Panc1 (cell line): ENCODE results near the gene ITGA2. TPM values are rescaled to one million over a fixed set of nuclear protein-coding genes. Genes with fewer than 3 reads are reported as not detected.

Experiments
- ATAC-seq: fragments of 200-7000 bp; cut with Tn5 transposase; 2 replicates; pipeline ENCODE4 v1.9.1; 2020; ENCODE audit warnings: mild to moderate bottlenecking, moderate library complexity
- BruUV-seq: library from RNA; stranded (reverse); fragments of 400-500 nt; replicated peaks from 2 replicates; lab custom pipeline; 2021; lab: Mats Ljungman, UMichigan
- CTCF ChIA-PET: fragments of 300-600 bp; sonication (Branson Sonifier 250); formaldehyde crosslinking; loops from one replicate; lab custom pipeline; 2022; ENCODE audit warnings: antibody characterized with exemption; lab: Charles Lee
- POLR2A ChIA-PET: fragments of 300-600 bp; sonication (Branson Sonifier 250); formaldehyde crosslinking; loops from one replicate; lab custom pipeline; 2022; ENCODE audit warnings: antibody characterized with exemption; lab: Charles Lee
- DNase-seq: peaks from one replicate; pipeline ENCODE4 v3.0.0-alpha.2; 2010; ENCODE audit warnings: low read depth, low spot score
- H3K27ac ChIP-seq: 2 replicates; pipeline ENCODE4 v1.5.1; 2011; ENCODE audit warnings: mild to moderate bottlenecking, low read length, inconsistent platforms
- H3K27me3 ChIP-seq: fragments of 200-500 bp; sonication (Bioruptor generic); 2 replicates; pipeline ENCODE4 v1.6.0; 2014; ENCODE audit warnings: low read length, inconsistent platforms; ENCODE audit not compliant: control insufficient read depth, insufficient read depth
- H3K36me3 ChIP-seq: fragments of 200-500 bp; sonication (Bioruptor generic); 2 replicates; pipeline ENCODE4 v1.5.1; 2014; ENCODE audit warnings: inconsistent platforms, mild to moderate bottlenecking, low read length, moderate library complexity; ENCODE audit not compliant: control insufficient read depth, insufficient read depth
- H3K4me1 ChIP-seq: 2 replicates; pipeline ENCODE4 v1.5.1; 2011; ENCODE audit warnings: inconsistent platforms, mild to moderate bottlenecking, low read length, moderate library complexity; ENCODE audit not compliant: control insufficient read depth, insufficient read depth
- H3K4me3 ChIP-seq, 2 experiments: 2 replicates each; pipeline ENCODE4 v1.5.1; 2011 to 2012; ENCODE audit warnings: low read depth in 2 of 2, low read length in 2 of 2, mild to moderate bottlenecking in 2 of 2, inconsistent platforms in 1 of 2, moderate library complexity in 1 of 2
- H3K9me3 ChIP-seq: fragments of 200-500 bp; sonication (Bioruptor generic); 2 replicates; pipeline ENCODE4 v1.5.1; 2014; ENCODE audit warnings: low read depth, mild to moderate bottlenecking, inconsistent platforms, low read length, moderate library complexity; ENCODE audit not compliant: control insufficient read depth, insufficient read depth
- CTCF ChIP-seq: fragments of 450-650 bp; IDR thresholded peaks from 2 replicates; pipeline ENCODE4 v1.5.1; 2017; ENCODE audit warnings: mild to moderate bottlenecking
- POLR2AphosphoS5 ChIP-seq: IDR thresholded peaks from 2 replicates; pipeline ENCODE4 v1.6.1; 2012; ENCODE audit warnings: mild to moderate bottlenecking, low read depth, low read length, moderate library complexity
- REST ChIP-seq, 2 experiments: IDR thresholded peaks; 2 replicates each; pipeline ENCODE4 v1.6.1; 2011 to 2012; ENCODE audit warnings: low read depth in 2 of 2, control low read depth in 1 of 2, low read length in 1 of 2, mild to moderate bottlenecking in 1 of 2, moderate library complexity in 1 of 2; ENCODE audit not compliant: insufficient read depth in 1 of 2
- SIN3A ChIP-seq: IDR thresholded peaks from 2 replicates; pipeline ENCODE4 v1.6.1; 2012; ENCODE audit warnings: low read depth, mild to moderate bottlenecking, low read length, moderate library complexity, borderline replicate concordance; ENCODE audit not compliant: insufficient read depth
- TCF7L2 ChIP-seq: IDR thresholded peaks from 2 replicates; pipeline ENCODE4 v1.6.1; 2011; ENCODE audit warnings: mild to moderate bottlenecking, low read depth, low read length, inconsistent platforms
- in situ Hi-C: cut with HindIII; loops from 2 replicates; pipeline ENCODE4 v1.10.0; 2016; ENCODE audit warnings: low sequenced_read_pairs, low pct_unique_long_range_greater_than_20kb
- intact Hi-C: fragments of 100-400 bp; cut with micrococcal nuclease; formaldehyde crosslinking; loops from one replicate; pipeline ENCODE4 v1.10.0; 2022; ENCODE audit not compliant: unreplicated experiment
- total RNA-seq: library from RNA; stranded (reverse); gene quantifications from one replicate; pipeline ENCODE4 v1.2.1, GENCODE V29; 2021; ENCODE audit not compliant: unreplicated experiment

The ITGA2 gene
- total RNA-seq, 1 experiment from 2014 or later, result 41.8 TPM

DNA sequence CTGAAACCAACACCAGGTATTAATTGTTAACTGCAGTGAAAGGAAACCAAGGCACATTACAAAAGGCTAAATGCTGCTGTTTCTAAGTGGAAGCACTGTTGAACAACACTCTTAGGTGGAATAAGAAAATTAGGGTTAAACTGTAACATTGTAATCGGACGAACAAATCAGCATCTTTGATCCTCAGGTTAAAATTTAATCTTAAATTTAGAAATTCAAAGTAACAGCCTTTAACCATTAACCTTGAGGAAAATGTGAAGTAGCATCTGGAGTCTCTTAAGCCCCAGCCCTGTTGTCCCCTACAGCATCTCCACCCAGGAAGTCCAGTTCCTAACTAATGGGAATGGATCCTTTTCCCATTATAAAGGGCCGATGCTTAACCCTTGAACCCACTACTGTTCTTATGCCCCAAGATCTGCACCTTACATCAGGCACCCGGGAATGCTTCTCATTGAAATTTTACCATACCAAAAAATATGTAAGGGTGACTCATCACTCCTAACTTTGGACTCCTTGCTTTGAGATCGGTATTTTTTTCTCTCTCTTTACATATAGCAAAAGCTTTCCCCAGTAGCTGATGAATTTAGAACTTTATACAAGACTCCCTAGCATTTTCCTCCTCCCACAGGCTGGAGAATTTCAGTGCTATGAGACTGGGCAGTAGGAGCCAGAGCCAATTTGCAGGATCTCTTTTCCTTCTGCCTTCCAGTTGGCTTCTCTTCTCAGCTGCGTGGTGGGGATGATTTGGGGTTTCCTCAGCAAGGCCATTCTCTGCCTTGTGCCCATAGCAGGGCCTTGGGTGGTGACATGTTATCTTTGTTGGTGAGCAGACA lies 32.0 kb upstream of the ITGA2 start:
- no peak overlapping the region for H3K27ac ChIP-seq
- in situ Hi-C loops, result no loop called here
- CTCF ChIA-PET, result no interaction called here

GRCh38 chr5:52961274-52961681 lies 27.9 kb upstream of the ITGA2 start:
- ChIA-PET POLR2A (no interaction called here), CTCF (no interaction called here)
- BruUV-seq, result no TSS peak
- Histone ChIP-seq H3K4me3 (no peak overlapping the region), H3K27ac (no peak overlapping the region), H3K27me3 (no peaks in the 10 kb centered on the region), H3K9me3 (peaks cover 6% of the 10 kb centered on the region; the same call in 1 of the 2 replicates), H3K36me3 (no peaks in the 10 kb centered on the region), H3K4me1 (no peaks in the 10 kb centered on the region)
- in situ Hi-C loops, result no loop called here
- TF ChIP-seq TCF7L2 (no peak), REST (IDR thresholded peaks at IDR 0.05; ENCODE audit: insufficient read depth in 1 of 2, low read depth in 2 of 2, low read length in 1 of 2) (no peak), CTCF (no peak), SIN3A (no peak), POLR2AphosphoS5 (no peak)
- no peak for DNase-seq
- no peak for ATAC-seq
- intact Hi-C loops, result no loop called here

More for the DNA sequence above, 32.0 kb upstream of the ITGA2 start:
- DNase-seq (no peak), ATAC-seq (no peak)
- Histone ChIP-seq H3K4me3 (no peak overlapping the region), H3K27me3 (no peaks in the 10 kb centered on the region), H3K36me3 (no peaks in the 10 kb centered on the region), H3K4me1 (no peaks in the 10 kb centered on the region), H3K9me3 (peaks cover 6% of the 10 kb centered on the region; the same call in 1 of the 2 replicates)
- TF ChIP-seq SIN3A, result no peak
- TF ChIP-seq POLR2AphosphoS5, result no peak
- TF ChIP-seq TCF7L2, result no peak
- no peak for TF ChIP-seq REST (IDR thresholded peaks at IDR 0.05; ENCODE audit: insufficient read depth in 1 of 2, low read depth in 2 of 2, low read length in 1 of 2)
- TF ChIP-seq CTCF, result no peak
- no TSS peak for BruUV-seq
- intact Hi-C loops, result loop anchor here (5.0 kb wide), 1 partner anchor 1445 kb away; no protein-coding TSS in a partner anchor
- POLR2A ChIA-PET, result no interaction called here
